HG02973 (cell line): Measurements from ENCODE around the gene SFTA2.
"Not testable (repeated sequence)": the region's sequence is repeated elsewhere in the genome, so short reads cannot be mapped to it uniquely, and the experiment has no call there.

Source experiments
- ATAC-seq: cut with Tn5 transposase; IDR thresholded peaks from one replicate; pipeline ENCODE4 v1.9.1; 2021; ENCODE audit warnings: moderate library complexity; ENCODE audit not compliant: unreplicated experiment

SFTA2 gene

DNA sequence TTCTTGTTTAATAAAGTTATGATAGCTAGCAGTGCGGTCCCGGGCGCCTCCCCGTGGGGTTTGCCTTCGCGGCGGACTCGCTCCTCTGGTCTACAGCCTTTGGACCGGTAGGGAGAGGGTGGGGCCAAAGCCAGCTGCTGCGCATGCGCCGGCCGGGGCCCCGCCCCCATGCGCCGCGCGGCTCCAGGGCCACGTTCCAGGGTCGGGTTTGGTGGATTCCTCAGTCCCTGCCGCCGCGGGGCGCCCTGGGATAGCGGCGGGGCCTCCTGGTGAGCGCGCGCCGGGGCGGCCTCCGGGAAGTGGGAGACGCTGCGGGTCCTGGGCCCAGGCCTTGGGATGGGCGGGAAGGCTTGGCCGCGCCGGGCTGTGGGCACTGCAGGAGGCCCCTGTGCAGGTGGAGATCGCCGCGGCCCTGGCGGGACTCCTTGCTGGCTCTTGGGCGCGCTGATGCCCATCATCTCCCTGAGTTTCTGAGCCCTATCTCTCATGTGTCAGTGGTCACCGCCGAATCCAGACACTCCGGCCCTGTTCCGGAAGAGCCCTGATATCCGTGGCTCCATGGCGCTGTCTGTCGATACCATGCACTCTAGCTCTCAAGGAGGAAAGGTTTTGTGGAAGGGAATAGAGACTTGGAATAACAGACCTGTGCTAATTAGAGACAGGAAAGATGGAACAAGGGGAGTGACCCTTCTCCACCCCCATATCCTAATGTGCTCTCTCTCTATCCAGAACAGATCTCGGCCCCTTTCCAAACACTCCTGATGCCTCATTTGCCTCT, 17.7 kb downstream of the SFTA2 start, which contains the start of gene VARS2:
VARS2 (plus strand) TSS at position 163 of the 778 bp plus-strand sequence; CDS start at position 762, 599 bp downstream.
- peak; percentile 67 for ATAC-seq

DNA sequence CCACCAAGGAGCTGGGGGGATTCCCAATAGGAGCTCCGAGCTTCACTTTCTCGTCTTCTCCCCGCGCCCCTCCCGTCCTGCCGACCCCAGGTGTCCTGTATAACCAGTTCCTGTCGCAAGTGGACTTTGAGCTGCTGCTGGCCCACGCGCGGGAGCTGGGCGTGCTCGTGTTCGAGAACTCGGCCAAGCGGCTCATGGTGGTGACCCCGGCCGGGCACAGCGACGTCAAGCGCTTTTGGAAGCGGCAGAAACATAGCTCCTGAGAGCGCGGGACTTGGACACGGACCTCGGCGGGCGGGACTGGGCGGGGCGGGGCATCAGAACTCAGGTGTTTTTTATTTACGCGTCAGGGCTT, 18.3 kb downstream of the SFTA2 start:
- ATAC-seq, result no peak

DNA sequence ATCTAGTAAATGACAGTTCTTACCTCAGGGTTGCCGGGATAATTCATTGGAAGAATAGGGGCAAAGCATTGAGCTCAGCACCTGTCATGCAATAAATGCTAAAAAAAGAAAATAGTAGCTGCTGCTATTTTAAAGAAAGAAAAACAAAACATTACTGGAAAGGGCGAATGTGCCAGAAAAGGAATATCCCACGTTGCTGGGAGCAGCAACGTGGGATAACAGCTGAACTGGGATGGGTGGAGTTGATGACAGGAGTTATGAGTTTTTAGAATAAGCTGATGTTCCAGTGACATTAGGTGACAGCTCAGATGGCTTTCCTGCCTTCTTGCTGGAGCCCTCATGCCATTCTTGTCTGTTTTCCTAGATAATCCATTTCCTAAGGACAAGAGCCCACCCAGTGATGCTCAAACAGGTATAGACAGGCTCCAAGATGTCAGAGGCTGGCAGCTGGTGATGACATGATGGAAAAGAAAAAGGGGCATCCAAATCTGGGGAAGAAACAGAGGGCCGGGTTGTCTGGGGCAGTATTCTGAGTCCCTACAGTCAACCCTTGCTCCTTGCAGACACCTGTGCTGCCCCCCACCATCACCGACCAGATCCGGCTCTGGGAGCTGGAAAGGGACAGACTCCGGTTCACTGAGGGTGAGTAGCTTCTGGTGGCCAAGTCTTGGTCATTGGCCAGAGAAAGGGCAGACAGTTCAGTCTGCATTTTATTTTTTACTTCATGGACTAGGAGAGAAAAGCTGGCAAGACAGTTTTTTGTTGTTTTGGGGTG, 19.0 kb downstream of the SFTA2 start:
- ATAC-seq, result no peak

DNA sequence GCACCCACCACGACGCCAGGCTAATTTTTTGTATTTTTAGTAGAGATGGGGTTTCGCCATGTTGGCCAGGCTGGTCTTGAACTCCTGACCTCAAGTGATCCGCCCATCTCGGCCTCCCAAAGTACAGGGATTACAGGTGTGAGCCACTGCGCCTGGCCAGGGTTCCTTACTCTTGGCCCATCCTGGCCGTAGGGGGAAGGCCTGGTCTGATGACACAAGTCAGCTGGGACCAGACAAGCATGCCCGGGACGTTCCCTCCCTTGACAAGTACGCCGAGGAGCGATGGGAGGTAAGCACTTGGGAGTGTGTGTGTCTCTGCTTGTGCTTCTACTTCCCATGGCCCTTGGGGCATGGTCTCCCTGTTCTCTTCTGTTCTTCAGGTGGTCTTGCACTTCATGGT, 21.5 kb downstream of the SFTA2 start:
- not testable (repeated sequence) for ATAC-seq

DNA sequence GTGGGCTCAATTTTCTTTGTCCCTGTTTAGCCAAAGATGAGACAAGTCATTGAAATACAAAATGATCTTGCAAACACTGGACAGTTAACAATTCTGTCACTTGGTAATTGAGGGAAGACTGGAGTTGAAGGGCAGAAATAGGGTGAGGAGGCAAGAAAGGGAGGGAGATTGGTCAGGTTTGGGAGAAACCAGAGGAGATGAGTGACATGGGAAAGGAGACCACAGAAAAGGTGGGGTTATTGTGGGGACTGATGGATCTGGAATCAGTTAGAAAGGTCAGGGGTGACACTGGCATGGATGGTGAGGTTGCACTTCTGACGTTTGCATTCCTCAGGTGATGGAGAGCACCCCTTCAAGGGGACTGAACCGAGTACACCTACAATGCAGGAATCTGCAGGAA, 23.3 kb downstream of the SFTA2 start:
- no peak for ATAC-seq

DNA sequence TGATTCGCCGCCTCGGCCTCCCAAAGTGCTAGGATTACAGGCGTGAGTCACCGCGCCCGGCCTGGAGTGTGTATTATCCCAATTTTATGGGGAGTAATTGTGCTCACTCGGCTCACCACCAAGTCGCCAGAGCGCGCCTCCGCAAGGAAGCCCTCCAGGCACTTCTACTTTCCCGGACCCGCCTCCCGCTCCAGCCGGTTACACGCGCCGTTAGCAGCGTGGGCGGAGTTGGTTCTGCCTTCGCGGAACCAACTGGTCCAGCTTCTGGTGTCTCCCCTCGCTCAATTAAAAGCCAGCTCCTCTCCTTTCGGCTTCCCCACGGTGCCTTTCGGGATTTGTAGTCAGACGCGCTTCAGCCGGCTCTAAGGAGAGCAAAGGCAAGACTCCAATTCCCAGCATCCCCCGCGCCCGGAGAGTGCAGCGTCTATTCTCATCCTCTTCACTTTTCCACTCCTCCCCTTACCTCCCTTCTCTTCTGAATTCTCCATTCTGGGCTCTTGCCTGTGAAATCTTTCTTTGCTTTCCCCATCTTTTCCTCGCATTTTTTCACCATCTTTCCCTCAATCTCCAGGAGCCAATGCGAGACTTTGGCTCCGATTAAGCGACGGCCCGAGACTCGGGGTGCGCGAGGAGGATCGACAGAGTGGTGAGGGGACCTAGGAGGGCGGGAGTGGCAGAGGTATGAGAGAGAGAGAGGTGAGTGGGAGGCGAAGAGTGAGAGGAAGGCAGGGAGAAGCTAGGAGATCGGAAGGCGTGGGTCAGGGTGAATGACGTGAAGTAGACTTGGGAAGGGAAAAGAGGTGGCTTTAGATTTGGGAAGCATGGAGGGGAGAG, 24.0 kb downstream of the SFTA2 start, which contains the start of gene GTF2H4:
GTF2H4 (plus strand) TSS at position 450 of the 834 bp plus-strand sequence.
- peak; percentile 86 for ATAC-seq

DNA sequence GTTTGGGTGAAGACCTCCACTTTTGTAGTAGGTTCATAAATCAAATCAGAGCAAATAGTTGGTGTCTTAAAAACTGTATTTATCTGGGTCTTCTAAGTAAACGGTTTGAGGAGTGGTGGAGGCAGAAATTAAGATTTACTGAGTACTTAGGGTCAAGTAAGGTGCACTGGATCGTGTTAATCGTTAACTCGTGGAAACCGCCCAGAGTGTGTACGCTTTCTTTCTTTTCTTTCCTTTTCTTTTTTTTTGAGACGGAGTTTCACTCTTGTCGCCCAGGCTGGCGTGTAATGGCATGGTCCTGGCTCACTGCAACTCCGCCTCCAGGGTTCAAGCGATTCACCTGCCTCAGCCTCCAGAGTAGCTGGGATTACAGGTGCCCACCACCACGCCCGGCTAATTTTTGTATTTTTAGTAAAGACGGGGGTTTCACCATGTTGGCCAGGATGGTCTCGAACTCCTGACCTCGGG, 24.6 kb downstream of the SFTA2 start:
- not testable (repeated sequence) for ATAC-seq

DNA sequence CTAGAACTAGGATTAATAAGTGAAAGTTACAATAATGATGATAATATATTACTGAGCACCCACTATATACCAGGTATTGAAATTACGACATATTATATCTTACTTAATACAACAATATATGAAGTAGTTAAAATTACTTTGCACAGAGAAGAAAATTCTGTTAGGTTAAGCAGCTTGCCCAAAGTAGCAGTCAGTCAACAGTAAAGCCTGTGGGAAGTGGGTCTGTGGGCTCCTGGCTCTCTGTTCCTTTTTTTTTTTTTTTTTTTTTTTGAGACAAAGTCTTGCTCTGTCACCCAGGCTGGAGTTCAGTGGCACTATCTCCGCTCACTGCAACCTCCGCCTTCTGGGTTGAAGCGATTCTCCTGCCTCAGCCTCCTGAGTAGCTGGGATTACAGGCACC, 28.7 kb downstream of the SFTA2 start:
- ATAC-seq, result no peak

DNA sequence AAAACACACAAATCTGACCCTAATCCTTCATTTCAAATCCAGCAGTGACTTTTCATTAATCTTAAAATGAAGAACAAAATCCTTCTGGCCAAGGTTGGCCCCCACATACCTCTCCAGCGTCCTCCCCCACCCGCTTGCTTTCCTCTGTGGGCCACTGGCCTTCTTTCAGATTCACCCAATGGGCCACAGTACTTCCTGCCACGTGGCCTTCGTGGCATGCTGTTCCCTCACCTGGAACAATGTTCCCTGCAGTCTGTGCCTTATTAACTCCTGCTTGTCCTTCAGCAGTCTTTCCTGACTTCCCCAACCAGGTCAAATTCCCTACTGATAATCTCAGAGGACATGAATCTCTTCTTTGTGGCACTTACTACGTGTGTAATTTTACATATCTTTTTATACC, 29.3 kb downstream of the SFTA2 start:
- no peak for ATAC-seq

DNA sequence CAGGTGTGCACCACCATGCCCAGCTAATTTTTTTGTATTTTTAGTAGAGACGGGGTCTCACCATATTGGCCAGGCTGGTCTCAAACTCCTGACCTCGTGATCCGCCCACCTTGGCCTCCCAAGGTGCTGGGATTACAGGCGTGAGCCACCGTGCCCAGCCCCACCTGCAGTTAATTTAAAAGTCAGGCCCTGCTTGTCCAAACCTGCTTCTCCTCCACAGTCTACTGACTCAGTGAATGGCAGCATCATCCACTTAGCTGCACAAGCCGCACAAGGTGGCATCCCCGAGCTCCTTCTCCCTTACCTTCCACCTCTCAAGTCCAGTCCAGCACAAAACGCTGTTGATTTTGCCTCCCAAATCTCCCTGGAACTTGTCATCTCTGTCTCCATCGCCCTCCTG, 29.8 kb downstream of the SFTA2 start:
- not testable (repeated sequence) for ATAC-seq

DNA sequence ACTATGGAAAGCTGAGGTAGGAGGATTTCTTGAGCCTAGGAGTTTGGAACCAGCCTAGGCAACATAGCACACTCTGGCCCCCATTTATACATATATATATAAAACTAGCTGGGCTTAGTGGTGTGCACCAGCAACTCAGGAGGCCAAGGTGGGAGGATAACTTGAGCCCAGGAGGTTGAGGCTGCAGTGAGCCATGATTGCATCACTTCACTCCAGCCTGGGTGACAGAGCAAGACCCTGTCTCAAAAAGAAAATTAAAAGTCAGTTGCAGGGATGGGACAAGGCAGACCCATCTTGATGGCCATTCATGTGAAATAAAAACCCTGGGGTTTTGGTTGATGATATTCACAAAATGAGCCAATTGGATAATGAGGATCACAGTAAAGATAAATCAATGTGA, 30.5 kb downstream of the SFTA2 start:
- no peak for ATAC-seq

DNA sequence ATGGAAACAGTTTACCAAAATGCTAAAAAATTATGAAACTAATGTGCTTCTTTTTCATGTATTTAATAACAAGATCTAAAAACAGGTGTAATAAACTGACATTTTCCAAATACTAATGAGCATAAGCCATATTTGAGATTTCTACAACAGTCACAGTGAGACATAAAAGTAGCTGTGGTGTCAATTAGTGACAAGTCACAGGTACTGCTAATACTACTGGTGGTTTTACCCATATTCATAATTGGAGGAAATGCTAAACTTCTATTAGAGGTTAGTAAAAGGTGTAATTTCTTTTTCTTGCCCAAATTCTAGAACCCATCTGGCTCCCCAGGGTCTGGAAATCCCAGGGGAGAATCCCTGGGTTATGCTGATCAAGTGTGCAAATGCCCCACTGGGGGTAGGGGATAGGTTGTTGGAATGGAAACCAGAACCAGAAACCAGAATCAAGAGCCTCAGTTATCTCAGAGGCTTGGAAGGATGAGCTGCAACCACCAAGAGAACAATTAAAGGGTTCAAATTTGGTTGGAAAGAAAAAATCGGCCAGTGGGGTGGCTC, 31.0 kb downstream of the SFTA2 start:
- no peak for ATAC-seq

DNA sequence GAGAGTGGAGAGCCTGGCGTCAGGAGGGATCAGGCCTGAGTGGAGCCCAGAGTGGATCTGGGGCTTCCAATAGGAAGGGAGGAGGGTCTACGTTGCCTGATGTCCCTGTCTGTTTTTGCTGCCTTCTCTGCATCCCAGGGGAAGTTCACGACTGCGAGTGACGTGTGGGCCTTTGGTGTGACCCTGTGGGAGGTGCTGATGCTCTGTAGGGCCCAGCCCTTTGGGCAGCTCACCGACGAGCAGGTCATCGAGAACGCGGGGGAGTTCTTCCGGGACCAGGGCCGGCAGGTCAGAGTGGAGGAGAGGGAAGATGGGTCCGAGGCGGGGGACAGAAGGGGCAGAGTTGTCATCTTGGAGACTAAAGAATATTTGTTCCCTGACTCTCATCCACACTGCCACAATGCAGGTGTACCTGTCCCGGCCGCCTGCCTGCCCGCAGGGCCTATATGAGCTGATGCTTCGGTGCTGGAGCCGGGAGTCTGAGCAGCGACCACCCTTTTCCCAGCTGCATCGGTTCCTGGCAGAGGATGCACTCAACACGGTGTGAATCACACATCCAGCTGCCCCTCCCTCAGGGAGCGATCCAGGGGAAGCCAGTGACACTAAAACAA, 33.1 kb downstream of the SFTA2 start:
- no peak for ATAC-seq

DNA sequence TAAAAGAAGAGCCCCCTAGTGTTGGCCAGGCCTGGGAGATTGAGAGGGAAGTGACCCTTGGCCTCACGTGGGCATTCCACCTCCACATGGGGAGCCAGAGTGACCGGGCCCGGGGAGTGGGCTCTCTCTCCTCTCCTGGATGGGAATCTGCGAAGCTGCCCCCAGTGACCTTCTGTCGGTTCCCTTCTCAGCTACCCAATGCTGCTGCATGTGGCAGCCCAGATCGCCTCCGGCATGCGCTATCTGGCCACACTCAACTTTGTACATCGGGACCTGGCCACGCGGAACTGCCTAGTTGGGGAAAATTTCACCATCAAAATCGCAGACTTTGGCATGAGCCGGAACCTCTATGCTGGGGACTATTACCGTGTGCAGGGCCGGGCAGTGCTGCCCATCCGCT, 34.1 kb downstream of the SFTA2 start:
- no peak for ATAC-seq

DNA sequence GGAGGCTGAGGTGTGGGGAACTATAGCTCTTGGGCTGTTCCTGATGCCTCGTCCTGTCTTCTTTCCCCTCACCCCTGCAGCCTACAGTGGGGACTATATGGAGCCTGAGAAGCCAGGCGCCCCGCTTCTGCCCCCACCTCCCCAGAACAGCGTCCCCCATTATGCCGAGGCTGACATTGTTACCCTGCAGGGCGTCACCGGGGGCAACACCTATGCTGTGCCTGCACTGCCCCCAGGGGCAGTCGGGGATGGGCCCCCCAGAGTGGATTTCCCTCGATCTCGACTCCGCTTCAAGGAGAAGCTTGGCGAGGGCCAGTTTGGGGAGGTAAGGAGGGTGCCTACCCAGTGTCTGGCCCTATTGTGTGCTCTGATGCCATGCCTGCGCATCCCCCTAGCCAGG, 35.4 kb downstream of the SFTA2 start:
- ATAC-seq, result no peak

DNA sequence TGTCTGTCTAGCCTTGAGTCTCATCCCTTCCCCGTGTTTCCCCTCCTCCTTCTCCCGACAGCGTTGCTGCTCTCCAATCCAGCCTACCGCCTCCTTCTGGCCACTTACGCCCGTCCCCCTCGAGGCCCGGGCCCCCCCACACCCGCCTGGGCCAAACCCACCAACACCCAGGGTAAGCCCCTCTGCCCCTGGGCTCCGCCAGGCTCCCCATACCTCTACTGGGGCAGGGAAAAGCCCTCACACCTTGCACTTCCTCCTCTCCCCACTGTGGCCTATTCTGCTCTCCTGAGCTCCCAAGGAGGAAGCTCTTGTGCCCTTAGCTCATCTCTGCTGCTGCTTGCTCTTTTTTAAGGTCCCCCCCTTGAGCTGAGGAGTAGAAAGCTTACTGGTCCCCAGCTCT, 36.6 kb downstream of the SFTA2 start:
- ATAC-seq, result no peak

DNA sequence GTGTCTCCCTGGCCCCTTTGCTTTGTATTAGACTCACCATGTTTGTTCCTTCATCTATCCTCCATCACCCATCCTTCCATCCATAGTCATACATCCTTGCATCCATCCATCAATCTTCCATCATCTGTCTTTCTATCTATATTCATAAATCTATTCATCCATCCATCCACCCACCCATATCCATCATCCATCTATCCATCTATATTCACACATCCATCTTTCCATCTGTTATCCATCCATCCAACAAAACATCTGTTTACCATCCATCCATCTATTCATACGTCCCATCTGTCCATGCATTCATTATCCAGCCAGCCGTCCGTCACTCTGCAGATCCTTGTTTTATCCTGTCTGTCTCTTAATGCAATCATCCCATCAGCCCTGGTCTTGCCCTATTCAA, 37.0 kb downstream of the SFTA2 start:
- ATAC-seq, result no peak

DNA sequence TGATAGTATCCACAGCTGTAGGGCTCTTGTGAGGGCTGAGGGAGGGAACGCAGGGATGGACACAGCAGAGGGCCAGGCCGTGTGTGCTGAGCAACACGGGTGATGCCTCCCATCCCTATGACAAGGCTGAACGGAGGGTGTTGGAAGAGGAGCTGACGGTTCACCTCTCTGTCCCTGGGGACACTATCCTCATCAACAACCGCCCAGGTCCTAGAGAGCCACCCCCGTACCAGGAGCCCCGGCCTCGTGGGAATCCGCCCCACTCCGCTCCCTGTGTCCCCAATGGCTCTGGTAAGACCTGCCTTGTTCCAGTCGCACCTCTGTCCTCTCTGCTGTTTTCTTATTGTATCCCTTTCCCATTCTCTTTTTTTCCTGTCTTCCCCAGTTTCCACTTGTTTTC, 37.6 kb downstream of the SFTA2 start:
- no peak for ATAC-seq

DNA sequence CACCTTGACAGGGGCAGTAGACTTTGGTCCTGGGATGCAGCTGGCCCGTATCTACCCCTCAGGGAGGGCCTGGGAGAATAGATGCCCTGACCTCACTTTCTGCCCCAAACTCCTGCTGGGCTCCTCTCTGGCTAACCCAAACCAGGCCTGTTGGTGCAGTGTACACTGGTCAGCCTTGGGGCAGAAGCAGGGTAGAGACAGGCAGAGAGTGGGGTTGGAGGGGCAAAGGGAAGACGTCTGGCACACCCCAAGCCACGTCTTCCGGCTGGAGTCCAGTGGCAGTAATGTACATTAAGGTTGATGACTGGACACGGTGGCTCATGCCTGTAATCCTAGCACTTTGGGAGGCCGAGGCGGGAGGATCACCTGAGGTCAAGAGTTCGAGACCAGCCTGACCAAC, 38.3 kb downstream of the SFTA2 start:
- ATAC-seq, result no peak

DNA sequence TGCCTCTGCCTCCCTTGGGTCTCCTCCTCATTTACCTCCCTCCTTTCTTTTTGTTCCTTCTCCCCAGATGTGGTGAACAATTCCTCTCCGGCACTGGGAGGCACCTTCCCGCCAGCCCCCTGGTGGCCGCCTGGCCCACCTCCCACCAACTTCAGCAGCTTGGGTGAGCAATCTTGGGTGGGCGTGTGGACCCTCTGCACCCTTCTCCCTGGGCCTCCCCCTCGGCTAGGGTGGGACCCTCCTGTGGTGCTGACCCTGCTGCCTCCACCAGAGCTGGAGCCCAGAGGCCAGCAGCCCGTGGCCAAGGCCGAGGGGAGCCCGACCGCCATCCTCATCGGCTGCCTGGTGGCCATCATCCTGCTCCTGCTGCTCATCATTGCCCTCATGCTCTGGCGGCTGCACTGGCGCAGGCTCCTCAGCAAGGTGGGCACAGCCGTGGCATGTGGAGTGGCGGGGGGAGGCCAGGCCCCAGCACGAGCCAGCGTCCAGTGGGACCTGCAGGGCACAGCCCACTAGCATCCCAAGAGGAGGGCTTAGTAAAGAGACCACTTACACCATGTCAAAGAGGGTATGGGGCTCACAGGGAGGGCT, 38.9 kb downstream of the SFTA2 start:
- no peak for ATAC-seq
